Measurements from ENCODE around the gene PBLD.

DNA sequence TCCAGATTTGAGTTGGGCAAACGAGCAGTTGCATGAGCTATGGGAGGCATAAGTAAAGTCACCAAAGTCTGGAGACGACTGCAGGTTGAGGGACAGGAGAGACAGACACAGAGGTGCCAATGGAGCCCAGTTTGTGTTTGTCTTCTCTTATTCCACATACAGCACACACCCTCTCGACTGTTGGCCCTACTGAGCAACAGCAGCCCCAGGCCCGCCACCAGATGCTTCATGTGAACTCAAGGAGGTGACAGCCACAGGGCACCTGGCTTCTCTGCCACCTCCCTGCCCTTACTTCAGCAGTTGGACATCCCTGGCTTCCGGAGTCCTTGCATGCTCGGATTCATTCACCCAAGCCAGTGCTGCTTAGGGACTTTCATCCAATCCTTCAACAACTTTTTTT lies 94.4 kb downstream of the PBLD start:
- TF ChIP-seq, protein P1, sequence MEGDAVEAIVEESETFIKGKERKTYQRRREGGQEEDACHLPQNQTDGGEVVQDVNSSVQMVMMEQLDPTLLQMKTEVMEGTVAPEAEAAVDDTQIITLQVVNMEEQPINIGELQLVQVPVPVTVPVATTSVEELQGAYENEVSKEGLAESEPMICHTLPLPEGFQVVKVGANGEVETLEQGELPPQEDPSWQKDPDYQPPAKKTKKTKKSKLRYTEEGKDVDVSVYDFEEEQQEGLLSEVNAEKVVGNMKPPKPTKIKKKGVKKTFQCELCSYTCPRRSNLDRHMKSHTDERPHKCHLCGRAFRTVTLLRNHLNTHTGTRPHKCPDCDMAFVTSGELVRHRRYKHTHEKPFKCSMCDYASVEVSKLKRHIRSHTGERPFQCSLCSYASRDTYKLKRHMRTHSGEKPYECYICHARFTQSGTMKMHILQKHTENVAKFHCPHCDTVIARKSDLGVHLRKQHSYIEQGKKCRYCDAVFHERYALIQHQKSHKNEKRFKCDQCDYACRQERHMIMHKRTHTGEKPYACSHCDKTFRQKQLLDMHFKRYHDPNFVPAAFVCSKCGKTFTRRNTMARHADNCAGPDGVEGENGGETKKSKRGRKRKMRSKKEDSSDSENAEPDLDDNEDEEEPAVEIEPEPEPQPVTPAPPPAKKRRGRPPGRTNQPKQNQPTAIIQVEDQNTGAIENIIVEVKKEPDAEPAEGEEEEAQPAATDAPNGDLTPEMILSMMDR (IDR thresholded peaks at IDR 0.05; ENCODE audit: low read length), result no peak
- no peak for TF ChIP-seq EZH2 (optimal IDR thresholded peaks at IDR 0.05; ENCODE audit: low read depth, low read length)
